Effector memory CD4-positive, alpha-beta T cell (primary cell): ENCODE measurements around the gene RASGRP3.

ENCODE experiments used
- DNase-seq, 3 donors: peaks; one replicate each; pipeline ENCODE4 v3.0.0-alpha.2; 2020
- H3K27ac ChIP-seq: 2 replicates; pipeline ENCODE4 v1.7.0; 2013; ENCODE audit warnings: mild to moderate bottlenecking, low read length, moderate library complexity; ENCODE audit not compliant: insufficient read depth, poor library complexity, severe bottlenecking
- H3K27me3 ChIP-seq: replicated peaks from 2 replicates; pipeline ENCODE4 v1.7.0; 2013; ENCODE audit warnings: mild to moderate bottlenecking, low read length; ENCODE audit not compliant: insufficient read depth, control insufficient read depth, poor library complexity, severe bottlenecking
- H3K36me3 ChIP-seq: 2 replicates; pipeline ENCODE4 v1.7.0; 2013; ENCODE audit warnings: mild to moderate bottlenecking, low read length, moderate library complexity; ENCODE audit not compliant: control insufficient read depth, insufficient read depth
- H3K4me1 ChIP-seq: 2 replicates; pipeline ENCODE4 v1.7.0; 2013; ENCODE audit warnings: low read length, mild to moderate bottlenecking; ENCODE audit not compliant: control insufficient read depth, insufficient read depth, poor library complexity, severe bottlenecking
- H3K4me3 ChIP-seq: 2 replicates; pipeline ENCODE4 v1.7.0; 2013; ENCODE audit warnings: low read length, low read depth, mild to moderate bottlenecking; ENCODE audit not compliant: insufficient read depth, poor library complexity, severe bottlenecking
- H3K9me3 ChIP-seq: 2 replicates; pipeline ENCODE4 v1.7.0; 2013; ENCODE audit warnings: mild to moderate bottlenecking, low read length, moderate library complexity; ENCODE audit not compliant: control insufficient read depth

Gene RASGRP3

DNA sequence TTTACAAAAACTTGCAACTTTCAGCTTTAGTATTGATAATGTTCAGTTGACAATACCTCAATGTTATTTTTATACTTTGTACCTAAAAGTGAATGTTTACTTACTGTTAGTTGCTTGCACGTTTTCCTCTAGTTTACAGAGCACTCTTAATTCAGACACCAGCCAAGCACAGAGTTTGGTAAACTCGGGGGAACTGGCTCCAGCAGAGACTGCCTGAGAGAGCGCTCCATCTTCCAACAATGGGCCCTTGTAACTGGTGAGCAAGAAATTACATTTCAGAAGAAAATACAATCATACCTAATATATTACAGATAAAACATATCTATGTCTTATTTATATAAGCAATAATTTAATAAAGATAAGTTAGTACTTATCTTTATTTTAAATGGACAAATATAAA is 118.9 kb downstream of the RASGRP3 start:
- Histone ChIP-seq H3K27me3 (no peaks in the 10 kb centered on the region), H3K27ac (no peak overlapping the region), H3K36me3 (peaks cover 23% of the 10 kb centered on the region), H3K9me3 (no peaks in the 10 kb centered on the region), H3K4me1 (peaks cover 8% of the 10 kb centered on the region), H3K4me3 (no peak overlapping the region)
- no peak for DNase-seq

DNA sequence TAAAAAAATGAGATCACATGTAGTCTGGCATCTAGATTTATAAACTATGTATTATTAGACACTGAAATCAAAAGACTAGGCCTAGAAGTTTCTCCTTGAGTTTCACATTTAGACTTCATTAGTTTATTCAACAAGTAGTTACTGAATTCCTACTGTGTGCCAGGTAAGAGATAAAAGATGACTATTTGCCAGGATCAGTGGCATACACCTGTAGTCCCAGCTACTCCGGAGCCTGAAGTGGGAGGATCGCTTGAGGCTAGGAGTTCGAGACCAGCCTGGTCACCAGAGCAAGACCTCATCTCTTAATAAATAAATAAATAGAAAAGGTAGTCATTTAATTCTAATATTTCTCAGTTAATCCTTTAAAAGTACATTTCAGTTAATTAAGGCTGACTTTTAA is 120.6 kb downstream of the RASGRP3 start:
- no peaks in the 10 kb centered on the region for H3K9me3 ChIP-seq
- DNase-seq, result no peak
- H3K27me3 ChIP-seq, result no peaks in the 10 kb centered on the region
- no peak overlapping the region for H3K27ac ChIP-seq
- H3K4me3 ChIP-seq, result no peak overlapping the region
- H3K36me3 ChIP-seq, result peaks cover 16% of the 10 kb centered on the region
- H3K4me1 ChIP-seq, result peaks cover 8% of the 10 kb centered on the region

DNA sequence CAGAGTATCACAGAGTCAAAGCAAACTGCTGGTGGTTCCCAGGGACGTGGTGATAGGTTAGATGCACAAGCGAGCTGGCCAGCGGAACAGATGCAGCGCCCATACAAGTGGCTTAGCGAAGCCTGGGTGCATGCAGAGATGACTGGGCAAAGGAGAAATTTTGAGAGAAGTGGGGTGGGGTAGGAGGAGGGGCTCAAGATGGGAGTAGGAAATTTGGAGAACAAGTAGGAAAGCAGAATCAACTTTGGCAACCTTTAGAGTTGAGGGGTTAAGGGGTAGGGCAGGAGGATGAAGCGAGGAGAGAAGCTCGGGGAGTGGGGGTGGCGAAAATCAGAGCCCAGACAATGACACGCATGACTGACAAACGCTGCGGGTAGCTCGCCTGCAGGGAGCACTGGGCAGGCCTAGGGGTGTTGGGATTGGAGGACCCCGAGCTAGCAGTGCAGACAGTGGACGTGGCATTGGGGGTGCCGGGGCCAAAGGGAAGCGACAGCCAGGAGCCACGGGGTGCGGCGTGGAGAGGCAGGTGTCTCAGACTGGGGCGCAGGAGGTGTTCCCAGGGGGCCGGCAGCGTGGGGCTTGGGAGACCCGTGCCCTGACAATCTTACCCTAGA is 122.2 kb downstream of the RASGRP3 start:
- peak; percentile 6 to 40 (median 10) for DNase-seq
- no peaks in the 10 kb centered on the region for H3K9me3 ChIP-seq

DNA sequence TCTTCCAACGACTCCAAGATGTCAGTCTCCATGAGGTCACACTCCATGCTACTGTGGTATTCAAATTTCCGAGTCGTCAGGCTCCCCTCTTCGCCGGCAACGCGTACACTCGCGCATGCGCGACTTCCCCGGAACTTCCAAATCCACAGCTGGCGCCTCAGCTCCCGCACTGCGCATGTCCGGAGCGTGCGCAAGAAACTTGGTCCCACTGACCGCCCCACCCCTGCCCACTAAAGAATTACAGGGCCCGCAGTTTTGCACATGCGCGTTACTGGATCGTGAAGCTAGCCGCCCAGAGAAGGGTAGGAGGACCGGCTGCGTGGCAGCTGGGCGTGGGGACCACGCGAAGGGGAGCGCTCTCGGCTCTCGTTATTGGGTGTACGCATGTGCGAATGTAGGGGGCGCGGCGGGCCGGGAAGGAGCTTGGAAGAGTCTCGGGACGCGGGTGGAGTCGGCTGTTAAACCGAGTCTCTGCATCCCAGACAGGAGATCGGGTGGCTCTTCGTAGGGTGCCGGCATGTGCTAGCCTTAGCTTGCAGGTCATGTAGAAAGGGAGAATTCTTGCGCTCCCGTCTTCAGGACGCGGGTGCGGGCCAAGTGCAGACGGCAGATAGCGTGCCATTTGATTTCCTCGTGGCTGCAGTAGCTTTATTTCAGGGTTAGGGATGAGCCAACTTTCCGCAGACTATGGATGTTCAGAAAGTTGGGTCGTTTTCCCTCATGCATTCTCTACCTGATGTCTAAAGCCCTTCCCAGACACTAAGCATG is 122.9 kb downstream of the RASGRP3 start, which contains the start of gene FAM98A:
FAM98A (minus strand) TSS at position 125 of the 768 bp plus-strand sequence; CDS start at position 47, 78 bp downstream.
- peak; percentile 98 to 99 (median 98) for DNase-seq
- Histone ChIP-seq H3K9me3 (no peaks in the 10 kb centered on the region), H3K4me3 (peak within 1 kb of the TSS; percentile 80), H3K27ac (peak within 1 kb of the TSS; percentile 78), H3K4me1 (peaks cover 8% of the 10 kb centered on the region), H3K36me3 (no peaks in the 10 kb centered on the region), H3K27me3 (no peaks in the 10 kb centered on the region)

More for the DNA sequence above, 122.2 kb downstream of the RASGRP3 start:
- H3K4me1 ChIP-seq, result peaks cover 8% of the 10 kb centered on the region
- H3K27ac ChIP-seq, result peak overlapping the region; percentile 78
- H3K27me3 ChIP-seq, result no peaks in the 10 kb centered on the region
- H3K4me3 ChIP-seq, result peak overlapping the region; percentile 80
- H3K36me3 ChIP-seq, result peaks cover 6% of the 10 kb centered on the region

DNA sequence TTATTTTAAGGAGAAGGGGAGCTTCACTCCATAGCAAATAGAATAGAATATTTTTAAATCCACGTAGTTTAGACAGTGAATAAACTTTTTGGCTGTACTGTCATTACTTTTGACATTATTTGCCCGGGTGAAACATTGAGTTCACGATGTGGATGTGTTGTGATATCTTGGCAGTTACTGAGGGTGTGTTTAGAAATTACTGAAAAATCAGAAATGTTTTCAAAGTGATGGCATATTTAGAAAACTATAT is 123.4 kb downstream of the RASGRP3 start:
- peak overlapping the region; percentile 80 for H3K4me3 ChIP-seq
- H3K4me1 ChIP-seq, result peaks cover 8% of the 10 kb centered on the region
- peak overlapping the region; percentile 78 for H3K27ac ChIP-seq
- H3K9me3 ChIP-seq, result no peaks in the 10 kb centered on the region
- H3K27me3 ChIP-seq, result no peaks in the 10 kb centered on the region
- H3K36me3 ChIP-seq, result no peaks in the 10 kb centered on the region
- no peak for DNase-seq

DNA sequence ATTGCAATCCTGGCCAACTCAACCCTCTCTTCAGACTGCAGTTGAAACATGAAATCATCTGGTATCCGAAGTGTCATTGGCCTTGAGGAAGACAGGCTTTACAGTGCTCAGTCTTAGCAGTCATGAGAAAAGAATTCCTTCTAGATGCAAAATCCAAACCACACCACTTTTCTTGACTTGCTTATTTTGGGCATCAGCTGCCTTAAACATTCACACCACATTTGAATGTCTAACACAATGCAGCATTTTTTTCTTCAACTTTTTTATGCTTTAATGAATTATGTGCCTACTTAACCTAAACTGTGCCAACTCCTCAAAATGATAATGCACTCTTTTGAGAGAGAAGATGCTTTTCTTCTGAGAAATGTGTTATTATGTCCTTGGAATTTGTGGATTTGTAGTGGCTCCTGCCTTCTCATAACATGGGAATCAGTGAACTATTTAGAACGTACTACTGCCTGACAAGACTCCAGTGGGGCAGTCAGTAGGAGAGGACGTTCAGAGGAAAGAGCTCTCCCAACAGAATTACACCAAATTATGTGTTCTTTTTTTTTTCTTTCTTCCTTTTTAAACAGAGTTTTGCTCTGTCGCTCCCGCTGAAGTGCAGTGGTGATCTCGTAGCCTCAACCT is 125.9 kb downstream of the RASGRP3 start:
- Histone ChIP-seq H3K27ac (no peak overlapping the region), H3K4me1 (peaks cover 8% of the 10 kb centered on the region), H3K4me3 (no peak overlapping the region), H3K9me3 (no peaks in the 10 kb centered on the region), H3K36me3 (no peaks in the 10 kb centered on the region), H3K27me3 (no peaks in the 10 kb centered on the region)
- no peak for DNase-seq

DNA sequence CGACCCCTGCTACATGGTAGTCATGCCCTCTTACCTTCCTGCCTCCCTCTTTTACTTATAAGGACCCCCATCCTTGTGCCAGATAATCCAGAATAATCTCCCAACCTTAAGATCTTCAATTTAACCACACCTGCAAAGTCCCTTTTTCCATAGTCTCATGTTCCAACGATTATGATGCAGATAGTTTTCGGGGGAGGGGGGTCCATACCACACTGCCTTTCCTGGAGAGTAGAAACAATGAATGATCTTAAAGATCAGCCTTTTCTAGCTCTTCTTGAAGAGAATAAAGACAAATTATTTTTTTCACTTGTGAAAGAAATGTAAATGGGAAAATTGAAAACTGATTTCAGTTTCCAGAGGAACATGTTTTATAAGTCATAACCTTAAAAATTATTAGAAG is 127.0 kb downstream of the RASGRP3 start:
- Histone ChIP-seq H3K27ac (no peak overlapping the region), H3K4me1 (no peaks in the 10 kb centered on the region), H3K9me3 (no peaks in the 10 kb centered on the region), H3K27me3 (no peaks in the 10 kb centered on the region), H3K36me3 (no peaks in the 10 kb centered on the region), H3K4me3 (no peak overlapping the region)
- DNase-seq, result no peak

DNA sequence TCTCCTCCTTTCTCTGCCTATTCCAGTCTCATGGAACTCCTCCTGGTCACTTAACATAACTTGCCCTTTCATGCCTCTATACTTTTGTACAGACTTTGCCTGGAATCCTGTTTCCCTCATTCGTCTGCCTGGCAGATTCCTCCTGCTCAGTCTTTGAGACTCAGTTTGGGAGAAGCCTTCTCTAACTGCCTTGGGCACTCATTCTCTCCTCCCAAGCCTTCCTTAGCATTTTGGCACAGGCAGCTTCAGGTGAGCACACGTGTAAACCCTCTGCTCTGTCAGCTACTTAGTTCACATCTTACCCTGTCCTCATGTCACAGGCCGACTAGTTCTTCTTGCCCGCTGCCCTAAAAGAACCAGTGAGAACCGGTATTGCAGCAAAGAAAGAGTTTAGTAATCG is 128.6 kb downstream of the RASGRP3 start:
- Histone ChIP-seq H3K9me3 (no peaks in the 10 kb centered on the region), H3K4me1 (no peaks in the 10 kb centered on the region), H3K27me3 (no peaks in the 10 kb centered on the region)

DNA sequence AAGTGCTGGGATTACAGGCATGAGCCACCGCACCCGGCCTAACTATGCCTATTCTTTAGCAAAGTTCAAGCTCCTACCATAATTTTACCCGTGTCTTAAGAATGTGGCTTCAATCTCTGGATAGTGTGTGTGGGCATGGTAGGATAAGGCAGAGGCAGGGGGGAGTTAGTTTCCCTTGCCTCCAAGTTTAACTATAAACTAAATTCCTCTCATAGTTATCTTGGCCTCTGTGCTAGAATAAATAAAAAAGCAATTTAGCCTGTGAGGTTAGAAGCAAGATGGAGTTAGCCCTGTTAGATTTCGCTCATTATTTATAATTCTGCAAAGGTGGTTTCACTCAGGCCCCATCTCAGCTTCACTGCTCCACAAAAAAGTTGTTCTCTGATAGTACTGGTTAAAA is 129.7 kb downstream of the RASGRP3 start:
- Histone ChIP-seq H3K27me3 (no peaks in the 10 kb centered on the region), H3K36me3 (no peaks in the 10 kb centered on the region), H3K4me1 (no peaks in the 10 kb centered on the region), H3K27ac (no peak overlapping the region), H3K4me3 (no peak overlapping the region), H3K9me3 (no peaks in the 10 kb centered on the region)
- DNase-seq, result no peak

More for the DNA sequence above, 128.6 kb downstream of the RASGRP3 start:
- Histone ChIP-seq H3K27ac (no peak overlapping the region), H3K4me3 (no peak overlapping the region), H3K36me3 (no peaks in the 10 kb centered on the region)
- no peak for DNase-seq

DNA sequence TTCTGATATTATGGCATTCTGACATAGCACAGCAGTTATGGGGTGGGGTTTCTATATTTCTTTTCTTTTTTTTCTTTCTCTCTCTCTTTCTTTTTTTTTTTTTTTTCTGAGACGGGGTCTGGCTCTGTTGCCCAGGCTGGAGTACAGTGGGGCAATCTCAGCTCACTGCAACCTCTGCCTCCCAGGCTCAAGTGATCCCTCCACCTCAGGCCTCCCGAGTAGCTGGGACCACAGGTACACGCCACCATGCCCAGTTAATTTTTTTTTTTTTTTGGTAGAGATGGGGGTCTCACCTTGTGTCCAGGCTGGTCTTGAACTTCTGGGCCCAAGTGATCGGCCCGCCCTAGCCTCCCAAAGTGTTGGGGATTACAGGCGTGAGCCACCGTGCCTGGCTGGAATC is 130.2 kb downstream of the RASGRP3 start:
- no peak overlapping the region for H3K27ac ChIP-seq
- no peaks in the 10 kb centered on the region for H3K9me3 ChIP-seq
- H3K27me3 ChIP-seq, result no peaks in the 10 kb centered on the region
- no peaks in the 10 kb centered on the region for H3K36me3 ChIP-seq
- H3K4me1 ChIP-seq, result no peaks in the 10 kb centered on the region
- H3K4me3 ChIP-seq, result no peak overlapping the region
- no peak for DNase-seq
